SU-DHL-6 (cell line): ENCODE measurements around the gene THAP7.

Source experiments
- EZH2phosphoT487 ChIP-seq: fragments of 200-600 bp; sonication (generic), shearing (Covaris generic); conservative IDR thresholded peaks from 2 replicates; pipeline ENCODE4 v1.6.1; 2018; ENCODE audit warnings: mild to moderate bottlenecking, antibody characterized with exemption, low read length, moderate library complexity, mixed read lengths
- TF ChIP-seq, protein P1 (sequence below): fragments of 200-600 bp; sonication (generic); IDR thresholded peaks from one replicate; pipeline ENCODE4 v1.5.1; 2017; ENCODE audit warnings: antibody characterized with exemption, mild to moderate bottlenecking, low read length, moderate library complexity; ENCODE audit not compliant: insufficient read depth, poor library complexity, severe bottlenecking

DNA sequence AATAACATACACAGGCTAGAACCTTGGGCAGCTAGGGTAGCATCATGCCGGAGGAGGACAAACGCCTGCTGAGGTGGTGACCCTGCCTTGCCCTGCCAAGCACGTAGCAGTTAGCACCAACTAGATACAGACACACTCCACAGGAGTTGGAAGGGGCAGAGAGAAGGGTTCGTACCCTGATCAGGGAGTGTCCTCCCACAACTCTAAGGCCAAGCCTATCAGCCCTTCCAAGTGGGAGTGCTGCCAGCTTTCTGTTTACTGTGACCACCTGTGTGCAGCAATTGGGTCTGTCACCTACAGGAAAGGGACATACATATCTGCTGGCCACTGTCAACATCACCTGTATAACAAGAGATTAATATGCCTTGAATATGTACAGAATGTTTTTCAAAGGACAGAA, 1.9 kb upstream of the THAP7 start:
- TF ChIP-seq, protein P1, sequence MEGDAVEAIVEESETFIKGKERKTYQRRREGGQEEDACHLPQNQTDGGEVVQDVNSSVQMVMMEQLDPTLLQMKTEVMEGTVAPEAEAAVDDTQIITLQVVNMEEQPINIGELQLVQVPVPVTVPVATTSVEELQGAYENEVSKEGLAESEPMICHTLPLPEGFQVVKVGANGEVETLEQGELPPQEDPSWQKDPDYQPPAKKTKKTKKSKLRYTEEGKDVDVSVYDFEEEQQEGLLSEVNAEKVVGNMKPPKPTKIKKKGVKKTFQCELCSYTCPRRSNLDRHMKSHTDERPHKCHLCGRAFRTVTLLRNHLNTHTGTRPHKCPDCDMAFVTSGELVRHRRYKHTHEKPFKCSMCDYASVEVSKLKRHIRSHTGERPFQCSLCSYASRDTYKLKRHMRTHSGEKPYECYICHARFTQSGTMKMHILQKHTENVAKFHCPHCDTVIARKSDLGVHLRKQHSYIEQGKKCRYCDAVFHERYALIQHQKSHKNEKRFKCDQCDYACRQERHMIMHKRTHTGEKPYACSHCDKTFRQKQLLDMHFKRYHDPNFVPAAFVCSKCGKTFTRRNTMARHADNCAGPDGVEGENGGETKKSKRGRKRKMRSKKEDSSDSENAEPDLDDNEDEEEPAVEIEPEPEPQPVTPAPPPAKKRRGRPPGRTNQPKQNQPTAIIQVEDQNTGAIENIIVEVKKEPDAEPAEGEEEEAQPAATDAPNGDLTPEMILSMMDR = no peak
- no peak for TF ChIP-seq EZH2phosphoT487
